ENCODE results near the gene MPP4. TPM values are rescaled to one million over a fixed set of nuclear protein-coding genes. Genes with fewer than 3 reads are reported as not detected.

MPP4 gene
- total and polyA plus RNA-seq, 4 donors: 0.02 to 0.25 (median 0.07) TPM; not detected in 1

DNA sequence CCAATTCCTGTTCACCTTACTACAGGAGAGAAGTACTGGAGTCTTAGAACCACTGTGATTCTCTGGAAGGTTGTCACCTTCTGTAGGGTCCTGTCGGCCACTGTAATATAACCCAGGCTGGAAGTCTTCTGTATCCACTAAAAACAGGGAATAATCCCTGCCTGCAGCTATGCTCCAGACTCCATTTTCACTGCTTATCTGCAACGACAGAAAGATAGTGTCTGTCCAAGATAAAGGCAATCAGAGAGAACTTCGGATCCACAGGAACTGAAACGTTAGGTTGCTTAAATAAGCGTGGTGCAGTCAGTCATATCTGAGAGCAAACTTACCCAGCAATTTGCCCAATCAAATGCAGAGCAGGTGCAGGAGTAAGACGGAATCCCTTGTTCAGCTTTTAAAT is 48.1 kb upstream of the MPP4 start (continued):
- TF ChIP-seq, protein P1, sequence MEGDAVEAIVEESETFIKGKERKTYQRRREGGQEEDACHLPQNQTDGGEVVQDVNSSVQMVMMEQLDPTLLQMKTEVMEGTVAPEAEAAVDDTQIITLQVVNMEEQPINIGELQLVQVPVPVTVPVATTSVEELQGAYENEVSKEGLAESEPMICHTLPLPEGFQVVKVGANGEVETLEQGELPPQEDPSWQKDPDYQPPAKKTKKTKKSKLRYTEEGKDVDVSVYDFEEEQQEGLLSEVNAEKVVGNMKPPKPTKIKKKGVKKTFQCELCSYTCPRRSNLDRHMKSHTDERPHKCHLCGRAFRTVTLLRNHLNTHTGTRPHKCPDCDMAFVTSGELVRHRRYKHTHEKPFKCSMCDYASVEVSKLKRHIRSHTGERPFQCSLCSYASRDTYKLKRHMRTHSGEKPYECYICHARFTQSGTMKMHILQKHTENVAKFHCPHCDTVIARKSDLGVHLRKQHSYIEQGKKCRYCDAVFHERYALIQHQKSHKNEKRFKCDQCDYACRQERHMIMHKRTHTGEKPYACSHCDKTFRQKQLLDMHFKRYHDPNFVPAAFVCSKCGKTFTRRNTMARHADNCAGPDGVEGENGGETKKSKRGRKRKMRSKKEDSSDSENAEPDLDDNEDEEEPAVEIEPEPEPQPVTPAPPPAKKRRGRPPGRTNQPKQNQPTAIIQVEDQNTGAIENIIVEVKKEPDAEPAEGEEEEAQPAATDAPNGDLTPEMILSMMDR (IDR thresholded peaks at IDR 0.05; ENCODE audit: low read depth, low read length, missing input control): no peak
- TF ChIP-seq NR2F2 (IDR thresholded peaks at IDR 0.05) (no peak), GABPA (IDR thresholded peaks at IDR 0.05 in 1 of 2, conservative IDR thresholded peaks at IDR 0.05 in 1 of 2) (no peak)

DNA sequence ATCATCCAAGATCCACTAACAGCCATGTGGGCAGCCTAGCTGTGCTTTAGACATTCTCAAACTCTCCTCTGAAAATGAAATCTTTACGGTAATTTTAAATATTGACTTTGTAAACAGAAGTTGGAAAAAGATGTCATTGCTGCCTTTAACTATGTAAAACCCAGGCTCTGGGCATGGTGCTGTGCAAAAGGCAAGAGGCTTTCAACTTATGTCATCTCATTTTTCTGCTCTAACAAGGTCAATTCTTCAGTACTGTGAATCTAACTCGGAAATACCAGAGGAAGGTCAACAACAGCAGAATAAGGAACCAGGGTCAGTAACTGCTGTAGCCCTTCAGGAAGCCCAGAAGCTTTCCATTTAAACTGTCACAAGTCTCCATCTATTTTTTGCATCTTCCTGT is 37.0 kb upstream of the MPP4 start:
- TF ChIP-seq GABPA (IDR thresholded peaks at IDR 0.05 in 1 of 2, conservative IDR thresholded peaks at IDR 0.05 in 1 of 2) (no peak), RXRA (IDR thresholded peaks at IDR 0.05) (peak in 1 of 2 donors; percentile 13)
- TF ChIP-seq, protein P1 (IDR thresholded peaks at IDR 0.05; ENCODE audit: low read depth, low read length, missing input control): no peak
- Histone ChIP-seq H3K27ac (ENCODE audit: low read depth in 1 of 2, low read length in 2 of 2) (no peak overlapping the region), H3K36me3 (ENCODE audit: control insufficient read depth in 4 of 4, insufficient read depth in 3 of 4, low read depth in 1 of 4, low read length in 3 of 4) (peaks cover 2 to 46% (median 27%) of the 10 kb centered on the region in 4 donors), H3K4me3 (ENCODE audit: low read depth in 1 of 3, low read length in 3 of 3) (no peak overlapping the region), H3K27me3 (ENCODE audit: control insufficient read depth in 4 of 4, insufficient read depth in 4 of 4, low read length in 3 of 4) (no peaks in the 10 kb centered on the region), H3K9ac (ENCODE audit: low read depth in 1 of 2, low read length in 2 of 2) (no peak overlapping the region), H3K9me3 (ENCODE audit: control insufficient read depth in 4 of 4, low read length in 3 of 4) (no peaks in the 10 kb centered on the region), H3K4me1 (ENCODE audit: control insufficient read depth in 4 of 4, insufficient read depth in 4 of 4, low read length in 3 of 4) (no peaks in the 10 kb centered on the region)
- no peak for DNase-seq (ENCODE audit: low spot score)
- 44% methylated on average over 2 of the region's 2 CpGs for WGBS

DNA sequence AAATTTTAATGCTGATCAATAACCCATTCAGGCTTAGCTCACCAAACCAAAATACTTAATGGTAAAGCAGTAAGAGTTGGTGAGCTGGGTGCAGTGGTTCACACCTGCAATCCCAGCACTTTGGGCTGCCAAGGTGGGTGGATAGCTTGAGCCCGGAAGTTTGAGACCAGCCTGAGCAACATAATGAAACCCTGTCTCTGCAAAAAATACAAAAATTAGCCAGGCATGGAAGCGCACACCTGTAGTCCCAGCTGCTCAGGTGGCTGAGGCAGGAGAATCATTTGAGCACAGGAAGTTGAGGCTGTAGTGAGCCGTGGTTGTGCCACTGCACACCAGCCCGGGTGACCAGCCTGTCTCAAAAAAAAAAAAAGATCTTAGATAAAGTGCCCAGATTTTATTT is 35.7 kb upstream of the MPP4 start:
- H3K27ac ChIP-seq (ENCODE audit: low read depth in 1 of 2, low read length in 2 of 2): no peak overlapping the region
- no peak overlapping the region for H3K9ac ChIP-seq (ENCODE audit: low read depth in 1 of 2, low read length in 2 of 2)
- TF ChIP-seq RXRA (IDR thresholded peaks at IDR 0.05): no peak
- no peak for TF ChIP-seq NR2F2 (IDR thresholded peaks at IDR 0.05)
- TF ChIP-seq HNF4G (IDR thresholded peaks at IDR 0.05): no peak
- no peak for TF ChIP-seq FOXA2 (IDR thresholded peaks at IDR 0.05)
- TF ChIP-seq, protein P1 (IDR thresholded peaks at IDR 0.05; ENCODE audit: low read depth, low read length, missing input control): no peak
- TF ChIP-seq EGR1 (IDR thresholded peaks at IDR 0.05; ENCODE audit: low read depth in 2 of 2): no peak
- TF ChIP-seq, protein P2, sequence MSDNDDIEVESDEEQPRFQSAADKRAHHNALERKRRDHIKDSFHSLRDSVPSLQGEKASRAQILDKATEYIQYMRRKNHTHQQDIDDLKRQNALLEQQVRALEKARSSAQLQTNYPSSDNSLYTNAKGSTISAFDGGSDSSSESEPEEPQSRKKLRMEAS (IDR thresholded peaks at IDR 0.05): no peak
- TF ChIP-seq RAD21 (IDR thresholded peaks at IDR 0.05): no peak
- no peak for TF ChIP-seq YY1 (IDR thresholded peaks at IDR 0.05)
- TF ChIP-seq JUND (IDR thresholded peaks at IDR 0.05): no peak
- TF ChIP-seq FOXA1 (IDR thresholded peaks at IDR 0.05): no peak
- TF ChIP-seq SP1 (IDR thresholded peaks at IDR 0.05): no peak
- TF ChIP-seq, protein P3, sequence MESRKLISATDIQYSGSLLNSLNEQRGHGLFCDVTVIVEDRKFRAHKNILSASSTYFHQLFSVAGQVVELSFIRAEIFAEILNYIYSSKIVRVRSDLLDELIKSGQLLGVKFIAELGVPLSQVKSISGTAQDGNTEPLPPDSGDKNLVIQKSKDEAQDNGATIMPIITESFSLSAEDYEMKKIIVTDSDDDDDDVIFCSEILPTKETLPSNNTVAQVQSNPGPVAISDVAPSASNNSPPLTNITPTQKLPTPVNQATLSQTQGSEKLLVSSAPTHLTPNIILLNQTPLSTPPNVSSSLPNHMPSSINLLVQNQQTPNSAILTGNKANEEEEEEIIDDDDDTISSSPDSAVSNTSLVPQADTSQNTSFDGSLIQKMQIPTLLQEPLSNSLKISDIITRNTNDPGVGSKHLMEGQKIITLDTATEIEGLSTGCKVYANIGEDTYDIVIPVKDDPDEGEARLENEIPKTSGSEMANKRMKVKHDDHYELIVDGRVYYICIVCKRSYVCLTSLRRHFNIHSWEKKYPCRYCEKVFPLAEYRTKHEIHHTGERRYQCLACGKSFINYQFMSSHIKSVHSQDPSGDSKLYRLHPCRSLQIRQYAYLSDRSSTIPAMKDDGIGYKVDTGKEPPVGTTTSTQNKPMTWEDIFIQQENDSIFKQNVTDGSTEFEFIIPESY (IDR thresholded peaks at IDR 0.05): no peak
- no peak overlapping the region for H3K4me3 ChIP-seq (ENCODE audit: low read depth in 1 of 3, low read length in 3 of 3)
- H3K27me3 ChIP-seq (ENCODE audit: control insufficient read depth in 4 of 4, insufficient read depth in 4 of 4, low read length in 3 of 4): no peaks in the 10 kb centered on the region
- WGBS: 96% methylated on average over 4 of the region's 4 CpGs
- DNase-seq (ENCODE audit: low spot score): no peak
- peaks cover 2 to 48% (median 28%) of the 10 kb centered on the region in 4 donors for H3K36me3 ChIP-seq (ENCODE audit: control insufficient read depth in 4 of 4, insufficient read depth in 3 of 4, low read depth in 1 of 4, low read length in 3 of 4)
- no peaks in the 10 kb centered on the region for H3K9me3 ChIP-seq (ENCODE audit: control insufficient read depth in 4 of 4, low read length in 3 of 4)
- no peaks in the 10 kb centered on the region for H3K4me1 ChIP-seq (ENCODE audit: control insufficient read depth in 4 of 4, insufficient read depth in 4 of 4, low read length in 3 of 4)

Measured in liver (tissue), 9 donors.